ENCODE measurements around the gene GOLGA8F. TPM values are rescaled to one million over a fixed set of nuclear protein-coding genes. Genes with fewer than 3 reads are reported as not detected.

GOLGA8F gene
- total and polyA plus RNA-seq, 2 experiments from 2014 or later, result 0.28 TPM; not detected in 1

Small RNA genes within 50 kb of the gene (microRNA-seq; reads per million reads assigned to microRNA genes)
- not detected for gene MIR4509-2 (ENCODE audit: borderline number of aligned reads)

Small RNA genes within 50 kb of the gene (small RNA-seq; reads per million reads assigned to genes)
- gene AC091304.5 (ENCODE audit: low read depth, low replicate concordance) (not detected), gene AC091304.6 (ENCODE audit: low read depth, low replicate concordance) (not detected), gene AC091304.9 (ENCODE audit: low read depth, low replicate concordance) (not detected), gene MIR4509-2 (ENCODE audit: low read depth, low replicate concordance) (not detected), gene RN7SL238P (ENCODE audit: low read depth, low replicate concordance) (not detected)

Other genes with a start within 250 kb of the GOLGA8F start
- gene HERC2, start 56.5 kb upstream of the GOLGA8F start, total RNA-seq (2014; rRNA removed; shearing (Covaris generic)), result 30.0 and 36.6 TPM in 2 replicates
- 25.6 and 28.7 TPM in 2 replicates for gene HERC2, start 56.5 kb upstream of the GOLGA8F start, polyA plus RNA-seq (2016; fragmentation: Nextera tagmentation; extraction: Ambion mirVana)
- gene GOLGA6L24, start 20.6 kb upstream of the GOLGA8F start, total RNA-seq (2014; rRNA removed; shearing (Covaris generic)), result not detected in 2 replicates
- not detected in 2 replicates for gene GOLGA6L24, start 20.6 kb upstream of the GOLGA8F start, polyA plus RNA-seq (2016; fragmentation: Nextera tagmentation; extraction: Ambion mirVana)
- gene GOLGA8G, start 154.3 kb downstream of the GOLGA8F start, total RNA-seq (2014; rRNA removed; shearing (Covaris generic)), result under 0.01 TPM in 1 of 2 replicates, not detected in the other
- not detected in 2 replicates for gene GOLGA8G, start 154.3 kb downstream of the GOLGA8F start, polyA plus RNA-seq (2016; fragmentation: Nextera tagmentation; extraction: Ambion mirVana)
- not detected in 2 replicates for gene GOLGA6L25, start 174.9 kb downstream of the GOLGA8F start, total RNA-seq (2014; rRNA removed; shearing (Covaris generic))
- gene GOLGA6L25, start 174.9 kb downstream of the GOLGA8F start, polyA plus RNA-seq (2016; fragmentation: Nextera tagmentation; extraction: Ambion mirVana), result not detected in 2 replicates